GM19467 (cell line): ENCODE measurements around the gene GABRB3.
"Not testable (repeated sequence)": the region's sequence is repeated elsewhere in the genome, so short reads cannot be mapped to it uniquely, and the experiment has no call there.

Source experiments
- ATAC-seq: cut with Tn5 transposase; IDR thresholded peaks from one replicate; pipeline ENCODE4 v1.9.1; 2021; ENCODE audit warnings: mild to moderate bottlenecking, moderate library complexity; ENCODE audit not compliant: unreplicated experiment

GABRB3 gene

GRCh38 chr15:26736502-26737248 is 36.2 kb downstream of the GABRB3 start:
- no peak for ATAC-seq

DNA sequence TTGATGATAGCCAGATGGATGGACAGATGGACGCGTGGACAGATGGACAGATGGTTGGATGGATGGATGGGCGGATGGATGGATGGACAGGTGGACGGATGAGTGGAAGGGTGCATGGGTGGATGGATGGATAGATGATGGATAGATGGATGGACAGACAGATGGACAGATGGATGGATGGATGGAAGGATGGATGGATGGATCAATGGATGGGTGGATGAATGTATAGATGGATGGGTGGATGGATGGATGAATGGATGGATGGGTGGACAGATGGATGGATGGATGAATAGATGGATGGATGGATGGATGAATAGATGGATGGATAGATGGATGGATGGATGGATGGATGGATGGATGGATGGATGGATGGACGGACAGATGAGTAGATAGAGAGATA is 40.9 kb downstream of the GABRB3 start:
- no peak for ATAC-seq

GRCh38 chr15:26729581-26729980 is 43.3 kb downstream of the GABRB3 start:
- no peak for ATAC-seq

DNA sequence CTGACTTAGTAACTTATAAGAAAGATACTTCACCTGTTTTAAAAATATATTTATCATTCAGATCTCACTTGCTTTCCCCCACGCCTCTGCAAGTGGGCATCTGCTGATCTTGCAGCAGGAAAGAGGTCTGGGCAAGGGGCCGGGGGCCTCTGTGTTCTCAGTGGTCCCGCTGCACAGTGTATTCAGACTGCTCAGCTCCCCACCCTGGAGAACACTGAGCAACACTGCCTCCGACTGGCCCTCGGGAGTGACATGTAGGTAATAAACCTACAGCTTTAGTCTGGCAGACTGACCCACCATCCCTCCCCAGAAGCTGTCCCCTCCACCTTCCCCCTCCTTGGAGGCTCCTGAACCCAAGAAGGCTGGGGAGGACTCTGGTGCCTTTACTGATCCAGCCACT is 43.8 kb downstream of the GABRB3 start:
- ATAC-seq = no peak

GRCh38 chr15:26724381-26725150 is 48.3 kb downstream of the GABRB3 start:
- ATAC-seq = no peak

GRCh38 chr15:26722621-26723160 is 50.2 kb downstream of the GABRB3 start:
- no peak for ATAC-seq

GRCh38 chr15:26721232-26721967 is 51.5 kb downstream of the GABRB3 start:
- no peak for ATAC-seq

DNA sequence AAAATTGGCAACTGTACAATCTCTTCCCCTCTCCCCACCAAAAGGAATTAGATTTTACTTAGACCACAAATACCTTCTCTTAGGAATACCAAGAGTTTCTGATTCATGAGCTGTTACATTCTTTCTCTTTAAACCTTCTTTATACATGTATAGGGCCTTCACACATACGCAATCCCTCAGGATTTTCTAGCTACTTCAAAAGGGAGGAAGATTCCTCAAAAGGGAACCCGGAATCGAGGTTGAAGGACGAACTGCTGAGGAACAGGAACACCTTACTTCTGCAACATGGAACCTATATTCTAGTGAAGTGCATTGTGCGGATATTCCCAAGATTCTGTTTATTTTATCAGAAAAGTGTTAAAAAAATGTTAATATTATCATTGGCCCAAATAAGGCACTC is 52.3 kb downstream of the GABRB3 start:
- no peak for ATAC-seq

DNA sequence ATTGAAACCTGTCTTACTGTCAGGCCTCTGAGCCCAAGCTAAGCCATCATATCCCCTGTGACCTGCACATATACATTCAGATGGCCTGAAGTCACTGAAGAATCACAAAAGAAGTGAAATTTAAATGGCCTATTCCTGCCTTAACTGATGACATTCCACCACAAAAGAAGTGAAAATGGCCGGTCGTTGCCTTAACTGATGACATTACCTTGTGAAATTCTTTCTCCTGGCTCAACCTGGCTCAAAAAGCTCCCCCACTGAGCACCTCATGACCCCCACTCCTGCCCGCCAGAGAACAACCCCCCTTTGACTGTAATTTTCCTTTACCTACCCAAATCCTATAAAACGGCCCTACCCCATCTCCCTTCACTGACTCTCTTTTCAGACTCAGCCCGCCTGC is 53.0 kb downstream of the GABRB3 start:
- not testable (repeated sequence) for ATAC-seq

GRCh38 chr15:26716069-26716468 is 56.8 kb downstream of the GABRB3 start:
- no peak for ATAC-seq

GRCh38 chr15:26713498-26713897 is 59.4 kb downstream of the GABRB3 start:
- ATAC-seq = no peak

- ATAC-seq = no peak
These were observed 60.5 kb downstream of the GABRB3 start for GRCh38 chr15:26712335-26712734.

GRCh38 chr15:26711445-26711844 is 61.4 kb downstream of the GABRB3 start:
- no peak for ATAC-seq

- no peak for ATAC-seq
These were observed 70.5 kb downstream of the GABRB3 start for GRCh38 chr15:26702381-26702780.

- ATAC-seq = no peak
These were observed 74.3 kb downstream of the GABRB3 start for GRCh38 chr15:26698555-26698954.

- no peak for ATAC-seq
These were observed 75.0 kb downstream of the GABRB3 start for GRCh38 chr15:26697913-26698312.

- ATAC-seq = no peak
These were observed 81.6 kb downstream of the GABRB3 start for GRCh38 chr15:26691249-26691648.

DNA sequence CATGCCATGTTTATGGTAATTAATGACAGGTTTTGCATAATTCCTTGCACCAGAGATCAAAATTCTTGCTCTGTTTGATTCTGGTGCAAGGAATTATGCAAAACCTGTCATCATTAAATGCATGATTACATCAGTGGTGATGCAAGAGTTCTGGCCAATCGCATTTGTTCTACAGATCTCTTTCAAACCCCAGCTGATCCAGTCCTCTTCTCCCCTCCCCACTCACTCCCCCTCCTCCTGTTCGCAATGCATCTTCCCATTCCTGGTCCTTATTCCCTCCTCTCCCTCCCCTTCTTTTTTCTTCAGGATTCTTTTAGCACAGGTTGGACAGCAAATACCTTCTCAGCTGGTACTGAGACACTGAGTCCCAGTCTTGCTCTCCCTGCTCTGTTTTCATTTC is 82.1 kb downstream of the GABRB3 start:
- ATAC-seq = no peak

DNA sequence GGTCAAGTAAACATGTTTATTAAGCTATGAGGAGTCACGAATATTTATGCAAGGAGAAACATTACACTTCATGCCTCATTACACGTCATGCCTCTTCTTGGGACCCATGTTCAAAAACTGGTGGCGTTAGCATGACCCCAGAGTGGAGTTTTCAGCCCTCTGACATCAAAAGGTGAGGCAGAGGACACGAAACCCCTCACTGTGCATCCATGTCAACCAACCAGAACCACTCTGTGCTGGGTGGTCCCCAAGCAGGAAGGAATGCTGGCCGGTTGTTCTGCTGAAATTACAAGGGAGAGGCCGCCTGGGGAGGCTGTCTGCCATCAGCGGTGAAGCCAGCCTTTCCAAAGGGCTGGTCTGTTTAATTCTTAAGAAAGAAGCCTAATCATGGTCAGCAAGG is 83.4 kb downstream of the GABRB3 start:
- no peak for ATAC-seq

DNA sequence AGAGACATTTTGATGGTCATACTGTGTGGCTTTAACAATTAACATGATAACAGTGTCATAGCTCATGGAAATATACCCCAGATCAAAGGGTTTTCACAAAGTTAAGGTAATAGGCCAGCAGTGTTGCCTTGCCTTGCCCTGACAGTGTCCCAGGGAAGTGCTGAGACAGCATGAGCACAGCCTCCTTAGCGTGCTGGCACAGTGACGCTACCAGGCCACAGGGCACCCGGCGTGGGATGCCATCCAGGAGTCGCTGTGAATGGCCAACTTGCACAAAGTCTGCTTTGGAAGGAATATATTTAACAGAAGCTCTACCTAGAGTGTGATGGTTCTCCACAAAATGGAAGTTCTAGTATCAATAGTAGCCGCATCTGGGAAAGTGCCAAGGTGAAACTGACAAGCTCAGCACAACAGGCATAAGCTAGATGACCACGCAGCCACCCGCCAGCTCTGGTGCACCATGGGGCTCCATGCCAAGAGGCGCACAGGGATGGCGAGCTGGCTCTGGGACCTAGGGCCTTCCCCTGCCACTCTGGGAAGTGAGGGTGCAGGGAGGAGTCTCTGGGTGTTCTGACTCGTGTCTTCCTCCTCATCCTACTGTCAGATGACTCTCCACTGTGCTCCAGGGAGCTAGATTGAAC is 86.2 kb downstream of the GABRB3 start:
- ATAC-seq = no peak

DNA sequence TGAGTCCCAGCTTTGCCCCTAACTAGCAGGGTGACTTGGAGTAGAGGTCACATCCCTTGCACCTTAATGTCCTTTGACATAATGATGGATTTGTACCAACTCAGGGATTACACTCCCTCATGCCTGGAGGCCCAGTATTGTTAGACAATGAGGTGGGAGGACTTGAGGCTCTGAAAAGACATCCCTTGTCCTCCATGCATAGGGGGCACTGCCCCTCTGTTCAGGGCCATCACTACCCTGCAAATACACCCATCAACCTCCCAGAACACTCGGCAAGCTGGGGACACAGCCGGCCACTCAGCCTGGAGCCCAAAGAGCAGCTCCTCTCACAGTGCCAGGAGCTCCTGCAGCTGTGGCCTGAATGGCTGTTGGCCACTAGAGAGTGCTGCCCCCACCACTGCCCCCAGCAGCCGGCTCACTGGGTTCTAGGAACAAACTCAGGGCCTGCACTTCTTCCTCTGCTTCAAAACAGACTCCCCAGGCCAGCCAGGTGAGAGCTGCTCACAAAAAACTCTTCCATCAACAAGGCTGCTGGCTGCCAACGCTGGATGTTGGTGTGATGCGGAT is 90.2 kb downstream of the GABRB3 start:
- ATAC-seq = no peak
